H1 (cell line): ENCODE measurements around the gene GNLY.

Experiments
- CBX8 ChIP-seq: fragments of 300-800, 300-1000 bp; sonication (generic); IDR thresholded peaks from 2 replicates; pipeline ENCODE4 v1.7.1; 2016; ENCODE audit warnings: low read depth, low read length, borderline replicate concordance
- EP300 ChIP-seq, 2 experiments: IDR thresholded peaks; 1 replicate in 1 of 2; 2 replicates in 1 of 2; pipeline ENCODE4 v1.6.1; 2011 to 2012; ENCODE audit warnings: low read depth in 2 of 2, low read length in 2 of 2, mild to moderate bottlenecking in 2 of 2, borderline replicate concordance in 1 of 2, inconsistent platforms in 1 of 2, moderate library complexity in 1 of 2
- EZH2 ChIP-seq: fragments of 200-600 bp; sonication (generic); IDR thresholded peaks from 2 replicates; pipeline ENCODE4 v1.7.1; 2012; ENCODE audit warnings: low read depth, mild to moderate bottlenecking, moderate library complexity, low read length, inconsistent platforms; ENCODE audit not compliant: severe bottlenecking
- GABPA ChIP-seq: IDR thresholded peaks from 2 replicates; pipeline ENCODE4 v1.6.1; 2011; ENCODE audit warnings: mild to moderate bottlenecking, low read length, moderate library complexity, borderline replicate concordance; ENCODE audit not compliant: insufficient read depth
- HDAC6 ChIP-seq: IDR thresholded peaks from one replicate; pipeline ENCODE4 v1.7.1; 2012; ENCODE audit warnings: low read depth, mild to moderate bottlenecking, inconsistent platforms, low read length, moderate library complexity
- POLR2A ChIP-seq, 2 experiments: IDR thresholded peaks; 1 replicate in 1 of 2; 2 replicates in 1 of 2; pipeline ENCODE4 v1.6.1; 2011; ENCODE audit warnings: low read depth in 2 of 2, low read length in 2 of 2, mild to moderate bottlenecking in 2 of 2; ENCODE audit errors: control extremely low read depth in 1 of 2
- RAD21 ChIP-seq, 2 experiments: IDR thresholded peaks in 1 of 2; conservative IDR thresholded peaks in 1 of 2; 2 replicates each; pipeline ENCODE4 v1.6.1; 2011; ENCODE audit warnings: low read depth in 2 of 2, low read length in 2 of 2, improper control_type of control experiment in 1 of 2, inconsistent platforms in 1 of 2, mild to moderate bottlenecking in 1 of 2, moderate library complexity in 1 of 2
- RXRA ChIP-seq: IDR thresholded peaks from 2 replicates; pipeline ENCODE4 v1.6.1; 2011; ENCODE audit warnings: low read depth, mild to moderate bottlenecking, low read length, moderate library complexity; ENCODE audit not compliant: insufficient read depth
- TAF7 ChIP-seq: optimal IDR thresholded peaks from 2 replicates; pipeline ENCODE3; 2011; ENCODE audit warnings: low read depth, mild to moderate bottlenecking, inconsistent platforms, low read length, moderate library complexity, borderline replicate concordance
- TEAD4 ChIP-seq: IDR thresholded peaks from 2 replicates; pipeline ENCODE4 v1.6.1; 2012; ENCODE audit warnings: low read depth, low read length, inconsistent platforms, mixed read lengths
- YY1 ChIP-seq: IDR thresholded peaks from 2 replicates; pipeline ENCODE4 v1.6.1; 2011; ENCODE audit warnings: low read depth, mild to moderate bottlenecking, low read length
- TF ChIP-seq, protein P1 (sequence below), 3 experiments: IDR thresholded peaks; 1 replicate in 2 of 3; 2 replicates in 1 of 3; pipeline versions ENCODE4 v1.5.1 to v1.6.1; 2011; ENCODE audit warnings: low read length in 3 of 3, mild to moderate bottlenecking in 3 of 3, inconsistent platforms in 2 of 3, low read depth in 1 of 3, moderate library complexity in 1 of 3; ENCODE audit not compliant: insufficient read depth in 1 of 3; ENCODE audit errors: control extremely low read depth in 1 of 3
- TF ChIP-seq, protein P2 (sequence below): IDR thresholded peaks from 2 replicates; pipeline ENCODE4 v1.6.1; 2011; ENCODE audit warnings: low read depth, mild to moderate bottlenecking, low read length; ENCODE audit not compliant: insufficient read depth

DNA sequence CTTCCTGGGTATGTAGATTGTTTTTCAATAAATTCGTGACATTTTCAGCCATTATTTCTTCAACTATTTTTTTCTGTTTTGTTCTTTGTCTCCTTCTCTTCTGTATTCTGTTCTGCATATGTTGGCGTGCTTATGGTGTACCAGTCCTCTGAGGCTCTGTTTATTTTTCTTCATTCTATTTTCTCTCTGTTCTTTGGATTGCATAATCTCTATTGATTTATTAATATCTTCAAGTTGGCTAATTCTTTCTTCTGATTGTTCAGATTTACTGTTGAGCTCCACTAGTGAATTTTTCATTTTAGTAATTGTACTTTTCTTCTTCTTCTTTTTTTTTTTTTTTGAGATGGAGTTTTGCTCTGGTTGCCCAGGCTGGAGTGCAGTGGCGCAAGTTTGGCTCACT is 9.9 kb downstream of the GNLY start:
- TF ChIP-seq RAD21 (IDR thresholded peaks at IDR 0.05 in 1 of 2, conservative IDR thresholded peaks at IDR 0.05 in 1 of 2; ENCODE audit: low read depth in 2 of 2, low read length in 2 of 2) (no peak), EP300 (IDR thresholded peaks at IDR 0.05; ENCODE audit: borderline replicate concordance in 1 of 2, low read depth in 2 of 2, low read length in 2 of 2) (no peak), TEAD4 (no peak), TAF7 (no peak), YY1 (no peak), HDAC6 (no peak), POLR2A (IDR thresholded peaks at IDR 0.05; ENCODE audit: control extremely low read depth in 1 of 2, low read depth in 2 of 2, low read length in 2 of 2) (no peak), EZH2 (no peak), RXRA (no peak), GABPA (no peak), CBX8 (no peak)
- TF ChIP-seq, protein P1, sequence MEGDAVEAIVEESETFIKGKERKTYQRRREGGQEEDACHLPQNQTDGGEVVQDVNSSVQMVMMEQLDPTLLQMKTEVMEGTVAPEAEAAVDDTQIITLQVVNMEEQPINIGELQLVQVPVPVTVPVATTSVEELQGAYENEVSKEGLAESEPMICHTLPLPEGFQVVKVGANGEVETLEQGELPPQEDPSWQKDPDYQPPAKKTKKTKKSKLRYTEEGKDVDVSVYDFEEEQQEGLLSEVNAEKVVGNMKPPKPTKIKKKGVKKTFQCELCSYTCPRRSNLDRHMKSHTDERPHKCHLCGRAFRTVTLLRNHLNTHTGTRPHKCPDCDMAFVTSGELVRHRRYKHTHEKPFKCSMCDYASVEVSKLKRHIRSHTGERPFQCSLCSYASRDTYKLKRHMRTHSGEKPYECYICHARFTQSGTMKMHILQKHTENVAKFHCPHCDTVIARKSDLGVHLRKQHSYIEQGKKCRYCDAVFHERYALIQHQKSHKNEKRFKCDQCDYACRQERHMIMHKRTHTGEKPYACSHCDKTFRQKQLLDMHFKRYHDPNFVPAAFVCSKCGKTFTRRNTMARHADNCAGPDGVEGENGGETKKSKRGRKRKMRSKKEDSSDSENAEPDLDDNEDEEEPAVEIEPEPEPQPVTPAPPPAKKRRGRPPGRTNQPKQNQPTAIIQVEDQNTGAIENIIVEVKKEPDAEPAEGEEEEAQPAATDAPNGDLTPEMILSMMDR (IDR thresholded peaks at IDR 0.05; ENCODE audit: control extremely low read depth in 1 of 3, insufficient read depth in 1 of 3, low read depth in 1 of 3, low read length in 3 of 3), result no peak
- TF ChIP-seq, protein P2, sequence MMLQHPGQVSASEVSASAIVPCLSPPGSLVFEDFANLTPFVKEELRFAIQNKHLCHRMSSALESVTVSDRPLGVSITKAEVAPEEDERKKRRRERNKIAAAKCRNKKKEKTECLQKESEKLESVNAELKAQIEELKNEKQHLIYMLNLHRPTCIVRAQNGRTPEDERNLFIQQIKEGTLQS, result no peak
